ENCODE results near the gene ZBTB18.
"Not testable (repeated sequence)": the region's sequence is repeated elsewhere in the genome, so short reads cannot be mapped to it uniquely, and the experiment has no call there.

Gene ZBTB18

DNA sequence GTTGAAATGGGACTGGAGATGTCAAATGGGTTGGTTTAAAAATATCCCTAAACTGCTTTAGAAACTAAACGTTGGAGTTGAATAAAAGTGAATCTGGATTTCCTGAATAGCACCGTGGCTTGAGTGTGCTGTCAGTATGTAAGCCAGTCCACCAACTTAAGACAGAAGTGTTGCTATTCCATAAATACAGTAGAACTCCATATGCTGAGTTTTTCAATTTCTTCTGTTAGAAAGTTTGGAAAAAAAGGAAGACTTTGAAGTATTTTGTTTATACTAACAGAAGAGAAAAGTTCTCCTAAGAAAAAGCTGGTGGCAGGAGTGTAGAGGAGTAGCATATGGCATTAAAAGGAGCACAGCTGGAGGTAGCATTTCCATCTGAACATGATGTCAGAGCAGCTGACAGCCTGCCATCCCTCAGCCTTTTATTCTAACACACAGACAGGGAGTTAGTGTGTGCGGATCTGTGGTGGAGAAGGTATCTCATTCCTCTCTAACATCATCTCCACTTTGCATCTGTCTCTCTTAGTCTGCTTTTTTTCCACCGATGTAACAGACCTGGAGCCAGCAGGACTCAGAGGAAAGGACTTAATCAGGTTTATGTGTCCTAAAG lies at the start of gene ZBTB18:
ZBTB18 (plus strand) TSS at position 449 of the 610 bp plus-strand sequence; CDS start at position 598, 149 bp downstream.
- DNase-seq, result peak in 1 of 2 donors; percentile 11

DNA sequence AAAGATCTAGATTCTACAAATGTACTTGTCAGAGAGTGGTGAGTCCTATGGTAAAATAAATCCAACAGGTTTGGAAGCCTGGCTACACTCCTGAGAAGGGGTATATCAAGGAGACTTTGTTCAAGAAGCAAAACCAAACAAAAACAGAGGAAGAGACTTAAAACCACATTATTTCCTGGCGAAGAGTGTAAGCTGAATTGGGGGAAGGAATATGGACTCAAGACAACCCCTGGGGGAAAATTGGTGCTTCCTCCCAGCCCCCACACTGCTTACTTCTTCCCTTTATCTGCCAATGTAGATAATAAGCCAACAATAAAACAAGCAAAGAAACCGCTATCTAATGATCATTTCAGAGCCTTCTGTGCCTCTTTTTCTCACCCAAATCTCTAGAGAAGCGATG lies 48.4 kb upstream of the ZBTB18 start:
- DNase-seq, result no peak

- DNase-seq, result no peak
Observed at GRCh38 chr1:244005455-244005854, 45.6 kb upstream of the ZBTB18 start.

GRCh38 chr1:244006381-244006901 lies 44.6 kb upstream of the ZBTB18 start:
- no peak for DNase-seq

DNA sequence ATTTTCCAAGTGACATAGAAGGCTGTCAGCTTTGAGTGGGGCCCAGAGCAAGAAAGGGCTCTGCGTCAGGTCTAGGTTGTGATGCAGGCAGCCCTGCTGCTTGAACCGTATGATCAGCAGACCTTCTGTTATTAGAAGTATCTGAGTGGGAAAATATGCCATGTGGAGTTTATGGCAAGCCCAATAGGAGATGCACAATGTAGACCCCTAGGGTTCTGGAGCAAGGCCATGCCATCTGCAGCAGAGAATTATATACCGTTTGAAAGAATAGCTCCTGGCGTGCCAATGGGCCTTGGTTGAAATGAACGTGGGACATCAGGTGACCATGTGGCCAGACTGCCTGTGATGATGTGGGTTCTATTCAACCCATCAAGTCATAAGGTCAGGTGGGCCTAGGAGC lies 44.1 kb upstream of the ZBTB18 start:
- DNase-seq, result no peak

GRCh38 chr1:244010191-244010590 lies 40.9 kb upstream of the ZBTB18 start:
- DNase-seq, result peak in 1 of 2 donors; percentile 14

GRCh38 chr1:244010703-244011123 lies 40.4 kb upstream of the ZBTB18 start:
- no peak for DNase-seq

DNA sequence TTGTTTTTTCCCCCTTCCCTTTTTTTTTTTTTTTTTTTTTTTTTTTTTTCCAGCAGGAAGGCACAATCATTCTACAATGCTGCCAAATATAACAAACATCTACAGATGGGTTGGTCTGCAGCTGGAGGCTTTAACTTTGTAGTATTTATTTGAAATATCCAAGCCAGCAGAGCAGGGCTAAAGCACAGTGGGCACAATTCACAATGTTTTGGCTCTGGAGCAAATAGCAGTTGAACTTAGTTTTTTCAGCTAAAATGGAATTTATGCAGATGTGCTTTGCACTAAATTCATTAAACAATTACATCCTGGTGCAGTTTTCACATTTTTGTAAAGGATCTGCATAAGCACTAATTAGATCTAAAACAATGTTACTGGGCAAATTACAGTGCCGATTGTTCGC lies 39.8 kb upstream of the ZBTB18 start:
- no peak for DNase-seq

DNA sequence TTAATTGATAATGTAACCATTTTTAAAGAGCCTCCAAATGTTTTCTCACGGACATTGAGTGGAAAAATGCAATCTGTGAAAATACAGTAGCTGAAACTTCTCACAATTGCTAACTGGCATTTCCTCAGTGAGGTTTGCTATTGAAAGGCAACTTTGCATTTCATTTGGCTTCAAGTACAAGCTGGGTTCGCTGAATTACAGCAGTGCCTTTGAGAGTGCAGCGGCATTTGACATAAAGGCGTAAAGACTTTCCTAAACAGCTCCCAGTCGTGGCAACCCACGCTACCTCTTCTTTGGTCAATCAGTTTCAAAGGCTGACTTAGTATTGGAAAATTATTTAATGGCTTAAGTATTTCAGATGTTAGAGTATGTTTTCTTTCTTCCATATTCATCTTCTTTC lies 39.3 kb upstream of the ZBTB18 start:
- no peak for DNase-seq

DNA sequence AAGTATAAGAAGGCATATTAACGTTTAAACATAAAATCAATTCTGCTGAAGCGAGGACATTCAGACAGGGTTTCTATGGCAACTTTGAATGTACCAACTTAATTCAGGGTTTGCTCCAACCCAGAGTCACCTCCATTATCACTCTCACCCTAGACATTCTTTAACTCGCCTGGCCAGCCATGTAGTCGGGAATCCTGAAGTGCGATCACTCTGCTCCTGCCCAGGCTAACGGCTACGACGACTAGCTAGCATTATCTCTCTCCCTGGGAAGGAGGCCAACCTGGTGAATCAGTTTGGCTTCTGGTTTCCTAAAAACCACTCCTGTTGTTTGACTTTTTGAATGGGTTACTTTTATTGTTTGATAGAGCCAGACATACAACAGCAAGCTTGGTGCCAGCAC lies 38.9 kb upstream of the ZBTB18 start:
- DNase-seq, result no peak

GRCh38 chr1:244013100-244013499 lies 38.0 kb upstream of the ZBTB18 start:
- DNase-seq, result no peak

DNA sequence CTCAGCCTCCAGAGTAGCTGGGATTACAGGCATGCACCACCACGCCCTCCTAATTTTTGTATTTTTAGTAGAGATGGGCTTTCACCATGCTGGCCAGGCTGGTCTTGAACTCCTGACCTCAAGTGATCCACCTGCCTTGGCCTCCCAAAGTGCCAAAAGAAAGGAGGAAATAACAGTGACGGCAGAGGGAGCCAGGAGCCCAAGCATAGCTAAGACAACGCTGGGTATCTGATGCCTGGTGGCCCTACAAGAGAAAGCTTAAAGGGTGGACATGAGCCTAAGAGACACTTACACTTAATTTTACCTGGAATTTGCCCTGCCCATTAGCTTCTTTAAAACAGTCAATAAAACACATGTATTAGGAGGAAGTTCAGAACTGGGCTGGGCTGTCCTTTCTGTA lies 36.2 kb upstream of the ZBTB18 start:
- not testable (repeated sequence) for DNase-seq

GRCh38 chr1:244019982-244020485 lies 31.0 kb upstream of the ZBTB18 start:
- DNase-seq, result no peak

GRCh38 chr1:244021427-244021826 lies 29.7 kb upstream of the ZBTB18 start:
- no peak for DNase-seq

DNA sequence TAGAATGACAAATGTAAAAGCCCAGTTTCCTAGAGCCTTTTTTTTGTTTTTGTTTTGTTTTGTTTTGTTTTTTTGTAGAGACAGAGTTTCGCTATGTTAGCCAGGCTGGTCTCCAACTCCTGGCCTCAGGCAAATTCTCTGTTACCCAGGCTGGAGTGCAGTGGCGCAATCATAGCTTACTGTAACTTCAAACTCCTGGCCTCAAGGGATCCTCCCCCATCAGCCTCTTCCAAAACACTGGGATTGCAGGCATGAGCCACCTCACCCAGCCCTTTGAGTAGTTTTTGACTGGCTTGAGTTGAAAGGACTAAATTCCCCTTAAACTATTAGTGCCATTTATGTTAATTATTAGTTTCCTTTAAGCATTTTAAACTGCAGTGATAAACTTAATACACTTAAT lies 28.8 kb upstream of the ZBTB18 start:
- DNase-seq, result no peak

GRCh38 chr1:244022864-244023440 lies 28.1 kb upstream of the ZBTB18 start:
- DNase-seq, result no peak

- no peak for DNase-seq
Observed at GRCh38 chr1:244027491-244028145, 23.5 kb upstream of the ZBTB18 start.

- no peak for DNase-seq
Observed at GRCh38 chr1:244028701-244029100, 22.4 kb upstream of the ZBTB18 start.

DNA sequence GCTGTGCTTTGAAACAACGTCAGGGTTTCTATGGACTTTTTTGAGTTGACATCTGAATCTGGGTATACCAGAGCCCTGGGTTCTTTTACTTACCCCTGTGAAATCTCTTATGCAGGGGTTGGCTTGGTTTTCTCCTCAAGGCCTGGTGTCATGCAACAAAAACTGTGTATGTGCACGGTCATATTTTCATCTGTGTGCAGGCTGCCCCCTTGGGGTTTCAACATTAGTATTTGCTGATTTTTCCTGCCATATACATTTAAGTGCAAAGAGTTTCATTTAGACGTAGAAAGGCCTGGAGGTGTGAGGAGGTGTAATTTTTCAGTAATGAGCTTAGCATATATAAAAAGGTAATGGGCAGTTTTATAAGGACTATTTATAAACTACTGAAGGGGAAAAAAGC lies 22.0 kb upstream of the ZBTB18 start:
- DNase-seq, result no peak

- DNase-seq, result no peak
Observed at GRCh38 chr1:244030481-244031040, 20.5 kb upstream of the ZBTB18 start.

DNA sequence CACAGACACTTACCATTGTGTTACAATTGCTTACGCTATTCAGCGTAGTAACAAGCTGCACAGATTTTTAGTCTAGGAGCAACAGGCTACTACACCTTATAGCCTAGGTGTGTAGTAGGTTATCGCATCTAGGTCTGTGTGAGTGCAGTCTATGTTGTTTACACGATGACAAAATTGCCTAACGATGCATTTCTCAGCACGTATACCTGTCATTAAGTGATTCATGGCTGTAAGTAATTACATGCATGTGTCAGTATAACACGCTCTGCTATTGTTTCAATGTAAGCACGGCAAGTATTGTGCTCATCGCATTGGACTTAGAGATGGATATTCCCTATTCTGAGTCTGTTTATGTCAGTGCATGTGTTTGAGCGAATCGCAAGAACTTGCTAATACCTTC lies 15.7 kb upstream of the ZBTB18 start:
- DNase-seq, result no peak

GRCh38 chr1:244037252-244037651 lies 13.8 kb upstream of the ZBTB18 start:
- no peak for DNase-seq

GRCh38 chr1:244041466-244042120 lies 9.5 kb upstream of the ZBTB18 start:
- no peak for DNase-seq
